ENCODE data around the gene HOXD3.

- no peak for TF ChIP-seq CTCF (IDR thresholded peaks at IDR 0.05 in 8 of 11, conservative IDR thresholded peaks at IDR 0.05 in 3 of 11)
- no peak for TF ChIP-seq POLR2AphosphoS5 (IDR thresholded peaks at IDR 0.05)
- no peak for TF ChIP-seq POLR2A (IDR thresholded peaks at IDR 0.05)
Measured at GRCh38 chr2:176177580-176178037, 20.5 kb downstream of the HOXD3 start.

Measured in spleen (tissue), 7 donors.